H9 (cell line): ENCODE results near the gene MIGA2. TPM values are rescaled to one million over a fixed set of nuclear protein-coding genes. Genes with fewer than 3 reads are reported as not detected.

Source experiments
- DNase-seq: peaks from one replicate; pipeline ENCODE4 v3.0.0-alpha.2; 2017
- H2AFZ ChIP-seq: one replicate; pipeline ENCODE4 v1.6.1; 2013; ENCODE audit warnings: mild to moderate bottlenecking, low read length, control low read depth, moderate library complexity
- H2AK5ac ChIP-seq: 2 replicates; pipeline ENCODE4 v1.6.1; 2013; ENCODE audit warnings: low read length, control low read depth, mixed read lengths; ENCODE audit not compliant: insufficient read length
- H2BK120ac ChIP-seq: one replicate; pipeline ENCODE4 v1.6.1; 2013; ENCODE audit warnings: low read depth, mild to moderate bottlenecking, low read length, control low read depth, inconsistent platforms; ENCODE audit not compliant: poor library complexity, severe bottlenecking
- H2BK12ac ChIP-seq: 2 replicates; pipeline ENCODE4 v1.6.1; 2013; ENCODE audit warnings: low read length, control low read depth, mixed read lengths, low read depth; ENCODE audit not compliant: insufficient read length
- H2BK15ac ChIP-seq: 2 replicates; pipeline ENCODE4 v1.6.1; 2013; ENCODE audit warnings: low read depth, low read length, control low read depth
- H2BK20ac ChIP-seq: one replicate; pipeline ENCODE4 v1.6.1; 2013; ENCODE audit warnings: low read depth, mild to moderate bottlenecking, low read length, control low read depth, inconsistent platforms; ENCODE audit not compliant: poor library complexity, severe bottlenecking
- H2BK5ac ChIP-seq: 2 replicates; pipeline ENCODE4 v1.6.1; 2013; ENCODE audit warnings: low read length, control low read depth, mixed read lengths; ENCODE audit not compliant: insufficient read length
- H3K14ac ChIP-seq: 2 replicates; pipeline ENCODE4 v1.6.1; 2013; ENCODE audit warnings: low read length, control low read depth; ENCODE audit not compliant: insufficient read depth
- H3K18ac ChIP-seq: 2 replicates; pipeline ENCODE4 v1.6.1; 2013; ENCODE audit warnings: low read depth, mild to moderate bottlenecking, mixed read lengths, low read length, control low read depth; ENCODE audit not compliant: insufficient read length
- H3K23ac ChIP-seq: 2 replicates; pipeline ENCODE4 v1.6.1; 2013; ENCODE audit warnings: low read length, control low read depth, mixed read lengths, low read depth; ENCODE audit not compliant: insufficient read length
- H3K23me2 ChIP-seq: 2 replicates; pipeline ENCODE4 v1.6.1; 2013; ENCODE audit warnings: low read depth, mild to moderate bottlenecking, mixed read lengths, low read length, control low read depth; ENCODE audit not compliant: insufficient read length, poor library complexity, severe bottlenecking
- H3K27ac ChIP-seq: 2 replicates; pipeline ENCODE4 v1.5.1; 2013; ENCODE audit warnings: low read length, control low read depth, mixed read lengths, low read depth; ENCODE audit not compliant: insufficient read length
- H3K27me3 ChIP-seq: 2 replicates; pipeline ENCODE4 v1.6.1; 2013; ENCODE audit warnings: low read length, control low read depth, inconsistent platforms; ENCODE audit not compliant: insufficient read depth
- H3K4ac ChIP-seq: 2 replicates; pipeline ENCODE4 v1.6.1; 2013; ENCODE audit warnings: low read depth, mild to moderate bottlenecking, control low read depth, inconsistent platforms, low read length, moderate library complexity
- H3K4me1 ChIP-seq: 2 replicates; pipeline ENCODE4 v1.6.1; 2013; ENCODE audit warnings: low read length, control low read depth, inconsistent platforms; ENCODE audit not compliant: insufficient read depth
- H3K4me2 ChIP-seq: 2 replicates; pipeline ENCODE4 v1.6.1; 2013; ENCODE audit warnings: low read length, control low read depth, mixed read lengths; ENCODE audit not compliant: insufficient read length, insufficient read depth
- H3K56ac ChIP-seq: 2 replicates; pipeline ENCODE4 v1.6.1; 2013; ENCODE audit warnings: low read depth, mild to moderate bottlenecking, mixed read lengths, low read length, control low read depth; ENCODE audit not compliant: insufficient read length
- H3K79me1 ChIP-seq: 2 replicates; pipeline ENCODE4 v1.6.1; 2013; ENCODE audit warnings: low read depth, mild to moderate bottlenecking, moderate library complexity, low read length, control low read depth, inconsistent platforms; ENCODE audit not compliant: insufficient read depth, poor library complexity, severe bottlenecking
- H3K79me2 ChIP-seq: 2 replicates; pipeline ENCODE4 v1.6.1; 2013; ENCODE audit warnings: low read length, control low read depth, inconsistent platforms; ENCODE audit not compliant: insufficient read depth
- H3K9ac ChIP-seq: 2 replicates; pipeline ENCODE4 v1.6.1; 2013; ENCODE audit warnings: low read length, control low read depth, mixed read lengths; ENCODE audit not compliant: insufficient read length; ENCODE audit errors: extremely low read depth
- H3K9me3 ChIP-seq: one replicate; pipeline ENCODE4 v1.6.1; 2013; ENCODE audit warnings: low read depth, low read length, inconsistent platforms; ENCODE audit not compliant: control insufficient read depth
- H3T11ph ChIP-seq: one replicate; pipeline ENCODE4 v1.6.1; 2013; ENCODE audit warnings: mild to moderate bottlenecking, low read length, control low read depth, inconsistent platforms
- H4K20me1 ChIP-seq: one replicate; pipeline ENCODE4 v1.6.1; 2013; ENCODE audit not compliant: control insufficient read depth, insufficient read length, insufficient read depth
- H4K5ac ChIP-seq: 2 replicates; pipeline ENCODE4 v1.6.1; 2013; ENCODE audit warnings: low read depth, mild to moderate bottlenecking, mixed read lengths, low read length, control low read depth; ENCODE audit not compliant: insufficient read length
- H4K8ac ChIP-seq: replicated peaks from 2 replicates; pipeline ENCODE4 v1.6.1; 2013; ENCODE audit warnings: low read length, control low read depth, mixed read lengths, low read depth; ENCODE audit not compliant: insufficient read length
- H4K91ac ChIP-seq: 2 replicates; pipeline ENCODE4 v1.6.1; 2013; ENCODE audit warnings: low read depth, mild to moderate bottlenecking, moderate library complexity, mixed read lengths, low read length, control low read depth; ENCODE audit not compliant: insufficient read length
- H3K27ac Mint-ChIP-seq, 3 experiments: 2 replicates in 2 of 3; 3 replicates in 1 of 3; pipeline ENCODE4 v1.8.0; 2020 to 2021; ENCODE audit warnings: mixed read lengths in 3 of 3, mild to moderate bottlenecking in 1 of 3, moderate library complexity in 1 of 3
- H3K27me3 Mint-ChIP-seq: 2 replicates; pipeline ENCODE4 v1.8.0; 2021; ENCODE audit warnings: low read depth, mild to moderate bottlenecking, moderate library complexity, mixed read lengths
- H3K36me3 Mint-ChIP-seq, 3 experiments: 2 replicates in 2 of 3; 3 replicates in 1 of 3; pipeline ENCODE4 v1.8.0; 2020 to 2021; ENCODE audit warnings: low read depth in 3 of 3, mixed read lengths in 3 of 3; ENCODE audit not compliant: insufficient read depth in 1 of 3
- H3K4me1 Mint-ChIP-seq, 2 experiments: 2 replicates each; pipeline ENCODE4 v1.8.0; 2020; ENCODE audit warnings: mixed read lengths in 2 of 2
- H3K4me3 Mint-ChIP-seq, 2 experiments: 2 replicates in 1 of 2; 3 replicates in 1 of 2; pipeline ENCODE4 v1.8.0; 2020 to 2021; ENCODE audit warnings: mild to moderate bottlenecking in 2 of 2, mixed read lengths in 2 of 2, moderate library complexity in 1 of 2
- H3K9me3 Mint-ChIP-seq, 2 experiments: 2 replicates in 1 of 2; 3 replicates in 1 of 2; pipeline ENCODE4 v1.8.0; 2020; ENCODE audit warnings: mild to moderate bottlenecking in 2 of 2, mixed read lengths in 2 of 2, moderate library complexity in 1 of 2
- WGBS: extraction: QIAGEN DNeasy Blood & Tissue Kit; methylation state at CpG from one replicate; pipeline ENCODE4 v1.1.7; 2013; ENCODE audit warnings: missing lambda C conversion rate, low lambda C conversion rate, mixed read lengths; ENCODE audit not compliant: insufficient read length; ENCODE audit errors: extremely low coverage; 5-methylcytosine and 5-hydroxymethylcytosine counted together
- total RNA-seq: library from RNA; stranded (reverse); gene quantifications from 2 replicates; pipeline ENCODE4 v1.2.1, GENCODE V29; 2021
- TF ChIP-seq, protein P1 (sequence below): fragments of 200-600 bp; sonication (generic); conservative IDR thresholded peaks from 3 replicates; pipeline ENCODE4 v1.8.0; 2021; ENCODE audit warnings: antibody characterized with exemption, mild to moderate bottlenecking

The MIGA2 gene
- total RNA-seq, 1 experiment from 2014 or later, result 37.8 TPM

DNA sequence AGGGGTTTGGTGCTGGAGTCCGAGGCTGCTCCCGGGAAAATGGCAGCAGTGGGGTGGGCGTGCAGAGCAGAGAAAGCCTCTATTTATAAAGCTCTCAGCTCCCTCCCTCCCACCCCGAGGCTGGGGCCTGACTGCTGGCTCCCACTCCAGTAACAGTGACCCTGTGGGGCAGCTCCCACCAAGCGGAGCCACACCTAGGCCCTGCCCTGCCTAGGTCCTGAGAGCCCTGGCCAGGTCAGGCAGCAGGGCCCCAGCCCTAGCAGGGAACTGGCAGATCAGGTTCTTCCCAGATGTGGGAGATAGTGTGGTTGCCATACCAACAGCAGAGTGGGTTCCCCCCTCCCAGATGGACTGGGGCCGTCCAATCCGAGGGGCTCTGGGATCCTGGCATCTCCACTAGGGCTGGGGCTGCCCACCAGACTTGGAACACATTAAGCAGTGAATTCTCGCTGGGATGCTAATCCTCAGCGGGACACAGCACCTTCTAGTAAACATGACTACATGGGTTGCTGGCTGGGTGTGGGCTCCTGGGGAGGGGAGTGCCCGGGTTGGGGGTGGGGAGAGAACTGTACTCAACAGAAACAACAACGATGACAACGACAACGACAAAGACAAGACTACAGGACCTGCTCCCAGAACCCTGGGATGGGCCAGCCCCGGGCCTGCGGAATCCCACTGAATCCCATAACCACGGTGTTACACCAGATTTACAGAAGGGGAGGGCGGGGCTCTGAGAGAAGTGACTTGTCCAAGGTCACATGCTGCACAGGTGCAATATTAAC is 9.8 kb upstream of the MIGA2 start:
- Histone ChIP-seq H3K79me1 (peaks cover 12% of the 10 kb centered on the region), H3K4me2 (peak overlapping the region; percentile 26), H3K23me2 (peaks cover 10% of the 10 kb centered on the region), H2BK15ac (no peak overlapping the region), H2AFZ (no peak overlapping the region), H3T11ph (no peak overlapping the region), H3K4me1 (no peaks in the 10 kb centered on the region; the same call in 1 of the 2 replicates), H3K27me3 (no peaks in the 10 kb centered on the region), H4K20me1 (no peaks in the 10 kb centered on the region), H2AK5ac (no peak overlapping the region), H2BK5ac (no peak overlapping the region), H3K23ac (no peak overlapping the region), H2BK12ac (no peak overlapping the region), H3K27ac (no peak overlapping the region), H2BK120ac (no peak overlapping the region), H3K4ac (no peak overlapping the region), H3K9me3 (no peaks in the 10 kb centered on the region), H3K56ac (no peak overlapping the region), H4K8ac (no peak overlapping the region), H3K18ac (no peak overlapping the region), H4K5ac (no peak overlapping the region), H4K91ac (no peak overlapping the region), H3K79me2 (peaks cover 2% of the 10 kb centered on the region; the same call in 1 of the 2 replicates), H3K14ac (no peak overlapping the region), H3K9ac (no peak overlapping the region), H2BK20ac (no peak overlapping the region)
- DNase-seq, result peak; percentile 67
- TF ChIP-seq, protein P1, sequence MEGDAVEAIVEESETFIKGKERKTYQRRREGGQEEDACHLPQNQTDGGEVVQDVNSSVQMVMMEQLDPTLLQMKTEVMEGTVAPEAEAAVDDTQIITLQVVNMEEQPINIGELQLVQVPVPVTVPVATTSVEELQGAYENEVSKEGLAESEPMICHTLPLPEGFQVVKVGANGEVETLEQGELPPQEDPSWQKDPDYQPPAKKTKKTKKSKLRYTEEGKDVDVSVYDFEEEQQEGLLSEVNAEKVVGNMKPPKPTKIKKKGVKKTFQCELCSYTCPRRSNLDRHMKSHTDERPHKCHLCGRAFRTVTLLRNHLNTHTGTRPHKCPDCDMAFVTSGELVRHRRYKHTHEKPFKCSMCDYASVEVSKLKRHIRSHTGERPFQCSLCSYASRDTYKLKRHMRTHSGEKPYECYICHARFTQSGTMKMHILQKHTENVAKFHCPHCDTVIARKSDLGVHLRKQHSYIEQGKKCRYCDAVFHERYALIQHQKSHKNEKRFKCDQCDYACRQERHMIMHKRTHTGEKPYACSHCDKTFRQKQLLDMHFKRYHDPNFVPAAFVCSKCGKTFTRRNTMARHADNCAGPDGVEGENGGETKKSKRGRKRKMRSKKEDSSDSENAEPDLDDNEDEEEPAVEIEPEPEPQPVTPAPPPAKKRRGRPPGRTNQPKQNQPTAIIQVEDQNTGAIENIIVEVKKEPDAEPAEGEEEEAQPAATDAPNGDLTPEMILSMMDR, result no peak
- Mint-ChIP-seq H3K4me1 (peaks cover 9 to 50% of the 10 kb centered on the region in 2 experiments), H3K27ac (no peak overlapping the region; a peak in 2 of 7 replicates), H3K36me3 (peaks cover 2 to 5% (median 4%) of the 10 kb centered on the region in 3 experiments; a peak in 6 of 7 replicates), H3K4me3 (peak overlapping the region; percentile 76 to 90), H3K9me3 (no peaks in the 10 kb centered on the region), H3K27me3 (no peaks in the 10 kb centered on the region)
- no CpG with 5 or more reads among the region's 17 CpGs for WGBS
